AG09309 (cell line): Measurements from ENCODE around the gene SLC12A8.

ENCODE experiments used
- DNase-seq: peaks from one replicate; pipeline ENCODE4 v3.0.0-alpha.2; 2010; ENCODE audit warnings: low read depth
- H3K4me3 ChIP-seq: 2 replicates; pipeline ENCODE4 v1.5.1; 2011; ENCODE audit warnings: mild to moderate bottlenecking, low read depth, low read length, moderate library complexity; ENCODE audit not compliant: control insufficient read depth
- TF ChIP-seq, protein P1 (sequence below): IDR thresholded peaks from 2 replicates; pipeline ENCODE4 v1.5.1; 2011; ENCODE audit warnings: mild to moderate bottlenecking, low read depth, low read length, inconsistent platforms; ENCODE audit not compliant: insufficient read depth, control insufficient read depth; ENCODE audit errors: missing control alignments

The SLC12A8 gene

DNA sequence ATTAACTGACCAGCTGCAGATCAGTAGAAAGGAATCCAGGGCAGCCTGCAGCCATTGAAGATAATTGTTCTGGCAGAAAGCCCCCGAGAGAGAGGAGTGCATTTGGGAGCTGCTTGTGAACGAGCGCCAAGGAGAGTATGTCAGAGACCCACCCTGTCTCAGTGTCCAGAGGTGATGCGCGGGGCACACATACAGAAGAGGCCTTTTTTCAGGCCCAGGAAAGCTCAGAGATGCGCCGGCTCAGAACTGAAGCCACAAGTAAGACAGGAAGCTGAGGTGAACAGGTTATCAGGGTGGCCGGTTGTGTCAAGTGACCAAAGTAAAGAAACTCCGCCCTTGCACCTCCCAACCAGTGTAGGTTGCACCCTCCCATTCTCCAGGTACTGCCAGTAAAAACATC, 96.9 kb downstream of the SLC12A8 start:
- no peak overlapping the region for H3K4me3 ChIP-seq
- no peak for DNase-seq
- TF ChIP-seq, protein P1, sequence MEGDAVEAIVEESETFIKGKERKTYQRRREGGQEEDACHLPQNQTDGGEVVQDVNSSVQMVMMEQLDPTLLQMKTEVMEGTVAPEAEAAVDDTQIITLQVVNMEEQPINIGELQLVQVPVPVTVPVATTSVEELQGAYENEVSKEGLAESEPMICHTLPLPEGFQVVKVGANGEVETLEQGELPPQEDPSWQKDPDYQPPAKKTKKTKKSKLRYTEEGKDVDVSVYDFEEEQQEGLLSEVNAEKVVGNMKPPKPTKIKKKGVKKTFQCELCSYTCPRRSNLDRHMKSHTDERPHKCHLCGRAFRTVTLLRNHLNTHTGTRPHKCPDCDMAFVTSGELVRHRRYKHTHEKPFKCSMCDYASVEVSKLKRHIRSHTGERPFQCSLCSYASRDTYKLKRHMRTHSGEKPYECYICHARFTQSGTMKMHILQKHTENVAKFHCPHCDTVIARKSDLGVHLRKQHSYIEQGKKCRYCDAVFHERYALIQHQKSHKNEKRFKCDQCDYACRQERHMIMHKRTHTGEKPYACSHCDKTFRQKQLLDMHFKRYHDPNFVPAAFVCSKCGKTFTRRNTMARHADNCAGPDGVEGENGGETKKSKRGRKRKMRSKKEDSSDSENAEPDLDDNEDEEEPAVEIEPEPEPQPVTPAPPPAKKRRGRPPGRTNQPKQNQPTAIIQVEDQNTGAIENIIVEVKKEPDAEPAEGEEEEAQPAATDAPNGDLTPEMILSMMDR: no peak

DNA sequence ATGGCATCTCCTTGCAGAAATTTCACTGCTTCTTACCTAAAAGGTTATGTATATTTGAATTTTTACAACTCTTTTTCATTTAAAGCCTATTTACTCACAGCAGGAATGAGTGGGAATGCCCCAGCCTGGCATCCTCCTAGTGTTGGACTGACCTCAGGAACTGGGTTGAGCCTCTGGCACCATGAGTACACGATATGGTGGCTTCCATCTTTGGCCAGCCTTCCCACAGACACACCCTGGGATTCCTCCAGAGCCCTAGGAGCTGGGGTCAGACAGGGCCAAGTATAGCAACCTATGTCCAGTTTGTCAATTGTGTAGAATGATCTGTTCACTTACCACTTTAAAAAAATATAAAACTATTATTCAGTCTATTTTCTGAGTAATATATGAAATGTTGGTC, 99.6 kb downstream of the SLC12A8 start:
- DNase-seq: no peak
- no peak overlapping the region for H3K4me3 ChIP-seq
- TF ChIP-seq, protein P1: no peak

DNA sequence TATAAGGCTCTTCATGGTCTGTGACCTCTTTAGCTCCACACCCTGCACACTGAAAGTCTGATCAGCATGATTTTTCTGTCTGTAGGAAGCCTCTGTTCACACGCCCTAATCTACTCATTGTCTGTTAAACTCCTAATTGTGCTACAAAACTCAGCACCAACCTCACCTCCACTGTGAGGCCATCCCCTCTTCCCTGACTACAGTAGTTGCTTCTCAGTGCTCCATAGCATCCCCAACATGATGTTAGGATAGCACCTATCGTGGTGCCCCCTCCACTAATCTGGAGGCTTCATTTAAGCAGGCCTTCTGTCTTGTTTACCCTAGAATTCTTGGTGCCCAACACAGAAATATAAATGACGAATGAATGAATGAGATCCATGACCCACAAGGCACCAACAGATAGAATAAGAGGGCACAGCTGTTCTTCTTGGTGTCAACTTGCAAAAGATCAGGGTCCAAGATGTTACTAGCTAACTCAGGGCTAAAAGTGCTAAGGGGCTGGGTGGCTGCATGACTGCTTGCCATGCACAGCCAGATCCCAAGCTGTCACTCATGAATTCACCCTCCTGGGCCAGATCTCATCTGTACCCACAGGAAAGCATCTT, 101.6 kb downstream of the SLC12A8 start:
- DNase-seq: no peak
- TF ChIP-seq, protein P1: no peak
- no peak overlapping the region for H3K4me3 ChIP-seq

DNA sequence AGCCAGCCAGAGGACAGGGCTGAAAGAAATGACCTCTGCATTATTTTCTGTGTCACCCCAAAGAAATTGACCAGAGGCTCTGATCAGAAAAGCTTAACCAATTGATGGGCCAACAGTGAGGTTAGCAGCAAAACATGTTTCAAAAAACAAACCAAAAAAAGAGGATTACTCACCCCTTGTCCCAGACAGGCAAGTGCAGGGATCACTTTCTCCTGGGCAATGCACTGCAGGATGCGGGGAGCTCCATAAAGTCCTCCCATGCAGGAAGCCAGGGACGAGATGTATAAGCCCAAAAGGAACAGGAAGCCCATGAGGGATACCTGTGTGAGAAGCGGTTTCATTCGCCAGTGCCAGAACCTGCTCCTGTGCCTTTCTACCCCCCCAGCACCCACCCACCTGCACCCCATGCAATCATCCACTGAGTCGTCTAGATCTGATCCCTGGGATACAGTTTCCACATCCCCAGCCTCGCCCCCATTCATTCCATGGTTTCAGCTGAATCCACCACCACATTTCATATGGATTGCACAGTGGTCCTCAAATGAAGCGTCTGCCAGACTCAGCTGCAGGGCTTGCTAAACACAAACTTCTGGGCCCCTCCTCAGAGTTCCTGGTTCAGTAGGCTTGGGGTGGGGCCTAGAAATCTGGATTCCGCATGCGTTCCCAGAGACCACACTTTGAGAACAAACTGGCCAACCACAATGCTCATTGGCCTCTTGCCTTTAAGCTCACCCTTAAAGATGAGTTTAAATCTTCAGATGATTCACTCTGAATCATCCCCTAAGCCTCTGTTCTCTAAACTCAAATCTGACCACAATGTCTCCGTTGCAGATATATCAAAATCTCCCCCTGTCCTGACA, 102.3 kb downstream of the SLC12A8 start:
- peak; percentile 78 for DNase-seq
- TF ChIP-seq, protein P1: no peak
- peak overlapping the region; percentile 3; the same call in 1 of the 2 replicates for H3K4me3 ChIP-seq

DNA sequence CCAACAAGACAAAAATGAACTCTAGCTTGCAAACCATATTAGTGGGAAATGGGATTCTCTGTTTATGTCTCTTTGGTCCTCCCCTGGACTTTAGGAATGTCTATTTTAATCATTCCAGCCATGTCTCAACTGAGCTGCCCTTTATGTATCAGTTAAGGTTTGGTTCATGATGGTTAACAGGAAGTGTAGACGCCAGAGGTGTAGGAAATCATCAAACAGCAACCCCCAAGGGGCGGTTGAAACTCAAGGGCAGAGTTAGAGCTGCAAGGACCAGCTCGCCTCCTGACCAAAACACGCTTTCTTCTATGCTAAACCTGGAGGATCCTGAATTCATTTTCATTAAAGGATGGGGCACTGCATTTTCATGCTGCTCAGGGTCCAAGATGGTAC, 103.0 kb downstream of the SLC12A8 start:
- peak overlapping the region; percentile 3; the same call in 1 of the 2 replicates for H3K4me3 ChIP-seq
- no peak for DNase-seq
- TF ChIP-seq, protein P1: no peak

DNA sequence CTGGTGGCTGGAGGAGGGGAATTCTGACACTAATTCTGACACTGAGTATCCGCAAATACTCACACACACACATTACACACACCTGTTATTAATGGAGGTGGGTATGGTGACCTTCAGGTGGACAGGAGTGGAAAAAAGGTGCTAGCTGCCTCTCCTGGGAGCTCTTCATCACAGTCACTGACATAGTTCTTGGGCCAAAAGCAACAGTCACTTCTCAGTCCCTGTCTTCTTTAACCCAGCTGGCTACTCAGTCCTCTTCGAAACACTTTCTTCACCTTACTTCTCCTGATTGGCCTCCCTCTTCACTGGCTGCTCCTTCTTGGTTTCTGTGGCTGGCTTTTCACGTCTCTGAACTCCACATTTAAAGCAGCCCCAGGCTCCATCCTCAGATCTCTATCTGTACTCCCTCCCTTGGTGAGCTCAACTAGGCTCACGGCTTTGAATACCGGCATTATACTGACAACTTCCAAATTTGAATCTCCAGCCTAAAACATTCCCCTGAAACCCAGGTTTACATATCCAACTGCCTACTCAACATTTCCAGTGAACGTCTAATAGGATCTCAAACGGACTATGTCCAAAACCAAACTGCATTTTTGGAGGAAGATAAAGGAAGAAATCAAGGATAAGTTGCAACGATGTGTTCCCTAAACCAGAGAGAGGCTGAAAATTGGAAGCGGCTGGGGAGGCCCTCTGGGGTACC, 103.6 kb downstream of the SLC12A8 start:
- no peak for DNase-seq
- TF ChIP-seq, protein P1: no peak
- peak overlapping the region; percentile 1; the same call in 1 of the 2 replicates for H3K4me3 ChIP-seq
